HEK293 (cell line): ENCODE data around the gene MEGF6.

Source experiments
- CTCF ChIP-seq: fragments of 450-650 bp; formaldehyde crosslinking; IDR thresholded peaks from 2 replicates; pipeline ENCODE4 v1.5.1; 2016; ENCODE audit warnings: missing biosample characterization, missing genetic modification characterization
- HOXD13 ChIP-seq: sonication (generic); formaldehyde crosslinking; IDR thresholded peaks from 2 replicates; pipeline ENCODE4 v1.8.0; 2022; ENCODE audit warnings: missing genetic modification reagents, borderline replicate concordance
- SCRT1 ChIP-seq: fragments of 450-650 bp; formaldehyde crosslinking; IDR thresholded peaks from 2 replicates; pipeline ENCODE4 v1.5.1; 2016; ENCODE audit warnings: missing biosample characterization, missing genetic modification characterization, borderline replicate concordance
- YY1 ChIP-seq: fragments of 450-650 bp; formaldehyde crosslinking; IDR thresholded peaks from 2 replicates; pipeline ENCODE4 v1.5.1; 2018; ENCODE audit warnings: missing biosample characterization, missing genetic modification characterization

DNA sequence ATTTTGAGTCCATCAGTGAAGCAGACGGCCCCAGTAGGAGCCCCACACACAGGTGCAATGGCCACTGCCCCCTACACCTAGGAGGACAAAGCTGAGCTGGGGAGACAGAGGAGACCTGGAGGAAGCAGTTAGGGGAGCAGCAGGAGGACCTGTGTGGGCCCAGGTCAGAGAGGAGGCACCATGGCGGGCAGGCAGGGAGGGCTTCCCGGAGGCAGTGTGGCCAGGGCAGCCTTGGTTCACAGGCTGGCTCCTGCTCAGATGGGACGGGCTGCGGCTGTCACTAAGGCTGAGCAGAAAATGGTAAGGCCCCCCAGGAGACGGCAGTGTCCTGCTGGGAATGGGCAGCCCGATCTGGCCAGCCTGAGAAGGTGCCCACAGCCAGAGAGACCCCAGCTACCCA, 15.4 kb downstream of the MEGF6 start:
- no peak for TF ChIP-seq CTCF
- TF ChIP-seq YY1: no peak
- TF ChIP-seq HOXD13 (CRISPR knock-in tag): no peak
- TF ChIP-seq SCRT1 (tag by site-specific recombination): no peak
